ENCODE results near the gene BMS1. TPM values are rescaled to one million over a fixed set of nuclear protein-coding genes. Genes with fewer than 3 reads are reported as not detected.
"Not testable (repeated sequence)": the region's sequence is repeated elsewhere in the genome, so short reads cannot be mapped to it uniquely, and the experiment has no call there.

The BMS1 gene
- total RNA-seq, 1 experiment from 2014 or later, result 28.1 TPM

DNA sequence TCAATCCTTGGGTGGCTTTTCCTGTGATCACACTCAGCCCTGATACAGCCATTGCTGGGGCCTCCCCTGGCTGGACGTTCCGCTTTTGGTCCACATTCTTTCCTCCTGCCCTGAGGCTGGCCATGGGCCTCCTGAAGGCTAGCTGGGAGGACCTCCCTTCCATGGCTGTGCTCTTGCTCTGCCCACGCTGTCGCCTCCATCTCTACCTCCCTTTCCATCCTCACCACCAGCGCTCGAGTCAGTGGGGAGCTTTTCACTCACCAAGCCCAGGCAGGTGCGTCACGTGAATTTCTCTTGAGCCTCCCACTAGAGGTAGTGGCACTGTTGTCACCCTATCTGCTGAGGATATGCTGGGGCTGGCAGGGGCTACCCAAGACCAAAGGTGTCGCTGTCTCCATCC, 85.9 kb downstream of the BMS1 start:
- Mint-ChIP-seq H3K27me3 (ENCODE audit: insufficient read depth, unreplicated experiment) (no peaks in the 10 kb centered on the region), H3K36me3 (ENCODE audit: insufficient read depth, unreplicated experiment) (no peaks in the 10 kb centered on the region), H3K4me3 (ENCODE audit: unreplicated experiment) (no peak overlapping the region), H3K9me3 (ENCODE audit: unreplicated experiment) (no peaks in the 10 kb centered on the region), H3K4me1 (ENCODE audit: insufficient read depth, unreplicated experiment) (no peaks in the 10 kb centered on the region), H3K27ac (ENCODE audit: low read depth, unreplicated experiment) (no peak overlapping the region)
- POLR2A ChIA-PET, result no interaction called here
- intact Hi-C loops (cut with micrococcal nuclease), result no loop called here
- TF ChIP-seq, protein P1, sequence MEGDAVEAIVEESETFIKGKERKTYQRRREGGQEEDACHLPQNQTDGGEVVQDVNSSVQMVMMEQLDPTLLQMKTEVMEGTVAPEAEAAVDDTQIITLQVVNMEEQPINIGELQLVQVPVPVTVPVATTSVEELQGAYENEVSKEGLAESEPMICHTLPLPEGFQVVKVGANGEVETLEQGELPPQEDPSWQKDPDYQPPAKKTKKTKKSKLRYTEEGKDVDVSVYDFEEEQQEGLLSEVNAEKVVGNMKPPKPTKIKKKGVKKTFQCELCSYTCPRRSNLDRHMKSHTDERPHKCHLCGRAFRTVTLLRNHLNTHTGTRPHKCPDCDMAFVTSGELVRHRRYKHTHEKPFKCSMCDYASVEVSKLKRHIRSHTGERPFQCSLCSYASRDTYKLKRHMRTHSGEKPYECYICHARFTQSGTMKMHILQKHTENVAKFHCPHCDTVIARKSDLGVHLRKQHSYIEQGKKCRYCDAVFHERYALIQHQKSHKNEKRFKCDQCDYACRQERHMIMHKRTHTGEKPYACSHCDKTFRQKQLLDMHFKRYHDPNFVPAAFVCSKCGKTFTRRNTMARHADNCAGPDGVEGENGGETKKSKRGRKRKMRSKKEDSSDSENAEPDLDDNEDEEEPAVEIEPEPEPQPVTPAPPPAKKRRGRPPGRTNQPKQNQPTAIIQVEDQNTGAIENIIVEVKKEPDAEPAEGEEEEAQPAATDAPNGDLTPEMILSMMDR (IDR thresholded peaks at IDR 0.05; ENCODE audit: unreplicated experiment), result no peak
- BruUV-seq (replicated peaks), result no TSS peak
- CTCF ChIA-PET, result interaction anchor here (1.2 to 4.2 kb wide), 2 partner anchors 237 to 479 kb away, joined by 3 to 32 read pairs; no protein-coding TSS in a partner anchor
- DNase-seq (ENCODE audit: unreplicated experiment), result no peak

DNA sequence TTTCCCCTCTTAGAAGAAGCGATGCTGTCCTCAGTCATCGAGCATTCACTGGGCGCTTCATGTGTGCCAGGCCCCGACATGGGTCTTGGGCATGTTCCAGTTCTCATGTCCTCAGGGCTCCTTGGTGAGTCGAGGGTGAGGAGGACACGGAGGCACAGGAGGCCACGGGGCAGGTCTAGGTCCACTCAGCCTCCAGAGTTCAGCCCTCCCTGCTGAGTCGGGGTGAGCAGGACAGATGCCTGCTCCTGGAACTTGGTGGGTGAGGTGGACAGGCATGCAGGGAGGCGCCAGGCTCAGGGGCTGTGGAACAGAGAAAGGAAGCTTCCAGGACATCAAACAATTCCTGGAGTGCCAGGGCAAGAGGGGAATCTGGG, 87.4 kb downstream of the BMS1 start:
- Mint-ChIP-seq H3K9me3 (ENCODE audit: unreplicated experiment) (no peaks in the 10 kb centered on the region), H3K4me1 (ENCODE audit: insufficient read depth, unreplicated experiment) (no peaks in the 10 kb centered on the region), H3K27me3 (ENCODE audit: insufficient read depth, unreplicated experiment) (no peaks in the 10 kb centered on the region), H3K36me3 (ENCODE audit: insufficient read depth, unreplicated experiment) (no peaks in the 10 kb centered on the region), H3K4me3 (ENCODE audit: unreplicated experiment) (no peak overlapping the region), H3K27ac (ENCODE audit: low read depth, unreplicated experiment) (no peak overlapping the region)
- BruUV-seq (replicated peaks), result no TSS peak
- POLR2A ChIA-PET, result no interaction called here
- CTCF ChIA-PET, result no interaction called here
- intact Hi-C loops (cut with micrococcal nuclease), result no loop called here
- TF ChIP-seq, protein P1 (IDR thresholded peaks at IDR 0.05; ENCODE audit: unreplicated experiment), result no peak
- DNase-seq (ENCODE audit: unreplicated experiment), result no peak

DNA sequence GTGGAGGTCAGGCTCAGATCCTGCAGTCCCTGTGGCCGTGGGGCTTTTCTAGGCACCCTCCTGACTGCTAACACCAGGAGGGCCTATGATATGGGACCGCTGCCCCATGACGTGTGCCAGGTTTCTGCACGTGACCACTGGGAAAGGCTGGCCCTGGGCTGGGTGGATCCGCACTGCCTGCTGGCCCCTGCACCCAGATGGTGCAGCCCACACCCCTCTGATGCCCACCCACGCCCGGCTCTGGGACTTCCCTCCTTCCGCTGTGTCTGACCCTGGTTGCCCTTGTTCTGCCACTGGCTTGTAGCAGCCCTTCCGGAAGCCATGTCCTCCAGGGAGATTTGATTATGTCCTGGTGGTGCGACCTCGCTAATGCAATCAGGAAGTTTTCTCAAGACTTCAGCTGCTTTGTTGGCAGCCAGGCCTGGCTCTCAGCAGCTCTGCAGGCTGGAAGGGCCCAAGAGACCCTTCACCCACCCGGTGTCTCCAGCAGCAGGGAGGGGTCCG, 88.6 kb downstream of the BMS1 start:
- H3K9me3 Mint-ChIP-seq (ENCODE audit: unreplicated experiment); H3K27me3 Mint-ChIP-seq (ENCODE audit: insufficient read depth, unreplicated experiment); H3K4me1 Mint-ChIP-seq (ENCODE audit: insufficient read depth, unreplicated experiment); H3K27ac Mint-ChIP-seq (ENCODE audit: low read depth, unreplicated experiment); POLR2A ChIA-PET; BruUV-seq (replicated peaks); H3K36me3 Mint-ChIP-seq (ENCODE audit: insufficient read depth, unreplicated experiment); H3K4me3 Mint-ChIP-seq (ENCODE audit: unreplicated experiment); DNase-seq (ENCODE audit: unreplicated experiment); intact Hi-C loops (cut with micrococcal nuclease): not testable (repeated sequence)
- CTCF ChIA-PET, result interaction anchor here (0.6 kb wide), 1 partner anchor 233 kb away, joined by 4 read pairs; no protein-coding TSS in a partner anchor

DNA sequence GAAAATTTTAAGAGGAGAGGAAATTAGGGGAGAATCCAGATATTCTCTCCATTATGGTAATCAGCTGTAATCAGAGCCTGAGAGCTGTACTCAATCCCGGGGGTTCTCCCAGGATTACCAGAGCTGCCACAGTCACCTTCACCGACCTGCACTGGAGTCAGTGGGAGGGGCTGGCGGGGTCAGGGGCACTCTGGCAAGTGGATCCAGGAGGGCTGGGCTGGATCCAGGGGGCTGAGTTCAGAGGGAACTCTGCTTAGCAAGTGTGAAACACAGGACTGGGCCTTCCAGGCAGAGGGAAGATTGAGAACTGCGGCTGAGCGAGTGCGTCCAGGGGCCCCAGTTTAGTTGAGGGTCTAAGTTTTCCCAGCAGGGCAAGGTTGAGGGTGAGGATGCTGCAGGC, 89.2 kb downstream of the BMS1 start:
- H3K27me3 Mint-ChIP-seq (ENCODE audit: insufficient read depth, unreplicated experiment), result no peaks in the 10 kb centered on the region
- intact Hi-C loops (cut with micrococcal nuclease), result no loop called here
- CTCF ChIA-PET, result interaction anchor here (0.6 kb wide), 1 partner anchor 232 kb away, joined by 4 read pairs; no protein-coding TSS in a partner anchor

More for the DNA sequence above, 89.2 kb downstream of the BMS1 start:
- no TSS peak for BruUV-seq (replicated peaks)
- POLR2A ChIA-PET, result no interaction called here
- no peak overlapping the region for H3K4me3 Mint-ChIP-seq (ENCODE audit: unreplicated experiment)
- DNase-seq (ENCODE audit: unreplicated experiment), result no peak
- H3K27ac Mint-ChIP-seq (ENCODE audit: low read depth, unreplicated experiment), result no peak overlapping the region
- H3K36me3 Mint-ChIP-seq (ENCODE audit: insufficient read depth, unreplicated experiment), result no peaks in the 10 kb centered on the region
- no peaks in the 10 kb centered on the region for H3K4me1 Mint-ChIP-seq (ENCODE audit: insufficient read depth, unreplicated experiment)
- H3K9me3 Mint-ChIP-seq (ENCODE audit: unreplicated experiment), result no peaks in the 10 kb centered on the region
- TF ChIP-seq, protein P1 (IDR thresholded peaks at IDR 0.05; ENCODE audit: unreplicated experiment), result no peak
